Upper lobe of right lung (tissue), 1 donor: Measurements from ENCODE around the gene KDM6A. TPM values are rescaled to one million over a fixed set of nuclear protein-coding genes. Genes with fewer than 3 reads are reported as not detected.
"Not testable (repeated sequence)": the region's sequence is repeated elsewhere in the genome, so short reads cannot be mapped to it uniquely, and the experiment has no call there.

Source experiments
- ATAC-seq: fragments of 200-7000 bp; cut with Tn5 transposase; one replicate; pipeline ENCODE4 v1.9.1; 2020; ENCODE audit warnings: mild to moderate bottlenecking, moderate library complexity
- DNase-seq: peaks from one replicate; pipeline ENCODE4 v3.0.0-alpha.2; 2020
- H3K27ac ChIP-seq: fragments of 200-600 bp; one replicate; pipeline ENCODE4 v1.8.0; 2022
- H3K27me3 ChIP-seq: fragments of 200-600 bp; one replicate; pipeline ENCODE4 v1.8.0; 2022; ENCODE audit warnings: mild to moderate bottlenecking
- H3K36me3 ChIP-seq: fragments of 200-600 bp; one replicate; pipeline ENCODE4 v1.8.0; 2022
- H3K4me1 ChIP-seq: fragments of 200-600 bp; one replicate; pipeline ENCODE4 v1.8.0; 2022
- H3K4me3 ChIP-seq: fragments of 200-600 bp; one replicate; pipeline ENCODE4 v1.8.0; 2022; ENCODE audit warnings: mild to moderate bottlenecking
- H3K9me3 ChIP-seq: fragments of 200-600 bp; one replicate; pipeline ENCODE4 v1.8.0; 2022
- intact Hi-C: fragments of 100-400 bp; cut with DNase I; formaldehyde crosslinking; loops from one replicate; pipeline ENCODE4 v1.11.0; 2022
- total RNA-seq: library from RNA; stranded (reverse); fragmentation: NEBNext Ultra II Directional; extraction: Animal tissue kit (Norgen Biotek cat#: 25700); gene quantifications from one replicate; pipeline ENCODE4 v1.2.1, GENCODE V29; 2021
- TF ChIP-seq, protein P1 (sequence below): fragments of 200-600 bp; IDR thresholded peaks from one replicate; pipeline ENCODE4 v1.8.0; 2022; ENCODE audit warnings: antibody characterized with exemption
- donor health status: DM: no; HTN: yes; CAD: no; lungs with severe emphysema.

Gene KDM6A
- total RNA-seq, 1 donor from 2014 or later: 24.7 TPM

DNA sequence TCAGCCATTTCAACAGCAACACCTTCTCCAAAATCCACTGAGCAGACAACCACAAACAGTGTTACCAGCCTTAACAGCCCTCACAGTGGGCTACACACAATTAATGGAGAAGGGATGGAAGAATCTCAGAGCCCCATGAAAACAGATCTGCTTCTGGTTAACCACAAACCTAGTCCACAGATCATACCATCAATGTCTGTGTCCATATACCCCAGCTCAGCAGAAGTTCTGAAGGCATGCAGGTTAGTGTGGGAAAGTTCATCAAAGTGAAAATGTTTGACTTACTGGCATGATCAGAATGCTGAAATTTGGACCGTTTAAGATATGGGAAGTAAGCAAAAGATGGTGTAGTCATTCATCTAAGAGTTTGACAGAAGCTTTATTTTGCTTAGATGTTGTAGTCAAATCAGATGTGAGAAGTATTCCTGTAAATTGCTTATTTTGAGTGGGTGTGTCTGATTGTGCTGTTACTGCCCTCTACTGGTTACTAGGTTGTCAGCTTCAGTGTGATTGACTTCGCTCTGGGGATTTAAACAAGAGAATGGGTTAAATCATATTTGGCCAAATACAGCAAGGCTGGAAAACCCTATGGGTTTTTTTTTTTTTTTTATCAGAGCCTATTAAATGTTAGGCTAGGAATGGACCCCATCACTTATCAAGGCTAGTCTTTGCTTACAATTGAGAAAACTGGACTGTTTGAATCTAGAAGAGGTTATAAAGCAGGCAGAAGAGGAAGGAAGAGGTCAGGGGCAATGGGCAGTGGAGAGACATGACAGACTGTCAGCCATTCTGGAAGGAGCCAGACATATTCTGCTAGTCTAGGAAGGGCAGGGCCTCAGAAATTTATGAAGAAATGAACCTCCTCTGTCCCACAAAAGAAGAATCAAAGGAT, 197.4 kb downstream of the KDM6A start:
- intact Hi-C loops: no loop called here
- H3K4me1 ChIP-seq: no peaks in the 10 kb centered on the region
- H3K27ac ChIP-seq: no peak overlapping the region
- DNase-seq (no peak), ATAC-seq (peak; percentile 65)
- H3K27me3 ChIP-seq: no peaks in the 10 kb centered on the region
- peaks cover 8% of the 10 kb centered on the region for H3K36me3 ChIP-seq
- H3K4me3 ChIP-seq: no peak overlapping the region
- TF ChIP-seq, protein P1, sequence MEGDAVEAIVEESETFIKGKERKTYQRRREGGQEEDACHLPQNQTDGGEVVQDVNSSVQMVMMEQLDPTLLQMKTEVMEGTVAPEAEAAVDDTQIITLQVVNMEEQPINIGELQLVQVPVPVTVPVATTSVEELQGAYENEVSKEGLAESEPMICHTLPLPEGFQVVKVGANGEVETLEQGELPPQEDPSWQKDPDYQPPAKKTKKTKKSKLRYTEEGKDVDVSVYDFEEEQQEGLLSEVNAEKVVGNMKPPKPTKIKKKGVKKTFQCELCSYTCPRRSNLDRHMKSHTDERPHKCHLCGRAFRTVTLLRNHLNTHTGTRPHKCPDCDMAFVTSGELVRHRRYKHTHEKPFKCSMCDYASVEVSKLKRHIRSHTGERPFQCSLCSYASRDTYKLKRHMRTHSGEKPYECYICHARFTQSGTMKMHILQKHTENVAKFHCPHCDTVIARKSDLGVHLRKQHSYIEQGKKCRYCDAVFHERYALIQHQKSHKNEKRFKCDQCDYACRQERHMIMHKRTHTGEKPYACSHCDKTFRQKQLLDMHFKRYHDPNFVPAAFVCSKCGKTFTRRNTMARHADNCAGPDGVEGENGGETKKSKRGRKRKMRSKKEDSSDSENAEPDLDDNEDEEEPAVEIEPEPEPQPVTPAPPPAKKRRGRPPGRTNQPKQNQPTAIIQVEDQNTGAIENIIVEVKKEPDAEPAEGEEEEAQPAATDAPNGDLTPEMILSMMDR: peak; percentile 57
- no peaks in the 10 kb centered on the region for H3K9me3 ChIP-seq

DNA sequence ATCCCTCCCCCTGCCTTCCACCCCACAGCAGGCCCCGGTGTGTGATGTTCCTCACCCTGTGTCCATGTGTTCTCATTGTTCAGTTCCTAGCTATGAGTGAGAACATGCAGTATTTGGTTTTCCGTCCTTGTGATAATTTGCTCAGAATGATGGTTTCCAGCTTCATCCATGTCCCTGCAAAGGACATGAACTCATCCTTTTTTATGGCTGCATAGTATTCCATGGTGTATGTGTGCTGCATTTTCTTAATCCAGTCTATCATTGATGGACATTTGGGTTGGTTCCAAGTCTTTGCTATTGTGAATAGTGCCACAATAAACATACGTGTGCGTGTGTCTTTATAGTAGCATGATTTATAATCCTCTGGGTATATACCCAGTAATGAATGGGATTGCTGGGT, 200.0 kb downstream of the KDM6A start:
- ATAC-seq, DNase-seq, H3K36me3 ChIP-seq, H3K4me1 ChIP-seq, H3K27me3 ChIP-seq, intact Hi-C loops, H3K9me3 ChIP-seq, H3K4me3 ChIP-seq, H3K27ac ChIP-seq: not testable (repeated sequence)

DNA sequence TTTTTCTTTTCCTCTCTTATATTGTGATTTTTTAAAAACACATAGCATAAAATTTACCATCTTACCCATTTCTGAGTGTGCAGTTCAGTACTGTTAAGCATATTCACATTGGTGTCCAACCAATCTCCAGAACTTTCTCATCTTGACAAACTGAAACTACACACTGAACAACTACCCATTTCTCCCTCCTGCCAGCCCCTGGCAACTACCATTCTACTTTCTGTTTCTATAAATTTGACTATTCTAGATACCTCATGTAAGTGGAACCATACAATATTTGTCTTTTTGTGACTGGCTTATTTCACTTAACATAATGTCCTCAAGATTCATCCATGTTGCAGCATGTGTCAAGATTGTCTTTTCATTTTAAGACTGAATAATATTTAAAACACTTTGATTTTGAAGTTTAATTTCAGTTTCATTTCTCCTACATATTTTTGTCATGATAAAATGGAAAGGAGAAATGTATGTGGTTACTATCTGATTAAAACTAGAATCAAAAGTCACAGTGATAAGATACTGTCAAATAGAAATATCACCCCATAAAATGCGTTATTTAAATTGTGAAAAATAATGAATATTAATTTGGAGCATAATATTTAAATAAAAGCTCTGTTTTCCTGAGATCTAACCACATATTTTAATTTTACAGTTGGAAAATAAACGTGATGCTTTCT, 204.9 kb downstream of the KDM6A start:
- no peak for ATAC-seq
- H3K9me3 ChIP-seq: no peaks in the 10 kb centered on the region
- H3K4me1 ChIP-seq: no peaks in the 10 kb centered on the region
- H3K36me3 ChIP-seq: peaks cover 11% of the 10 kb centered on the region
- H3K27me3 ChIP-seq: no peaks in the 10 kb centered on the region
- no peak overlapping the region for H3K4me3 ChIP-seq
- TF ChIP-seq, protein P1: no peak
- DNase-seq: no peak
- H3K27ac ChIP-seq: no peak overlapping the region
- intact Hi-C loops: no loop called here

DNA sequence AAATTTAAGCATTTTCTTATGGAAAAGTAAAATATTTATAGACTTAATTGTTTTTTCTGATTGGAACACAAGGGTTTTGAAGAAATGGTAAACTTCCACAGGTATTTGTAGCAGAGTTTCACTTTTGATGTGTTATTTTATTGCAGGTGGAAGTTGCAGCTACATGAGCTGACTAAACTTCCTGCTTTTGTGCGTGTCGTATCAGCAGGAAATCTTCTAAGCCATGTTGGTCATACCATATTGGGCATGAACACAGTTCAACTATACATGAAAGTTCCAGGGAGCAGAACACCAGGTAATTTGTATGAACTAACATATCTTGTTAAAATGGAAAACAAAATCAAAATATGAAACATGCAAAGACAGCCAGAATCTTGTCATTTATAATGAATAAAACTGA, 210.3 kb downstream of the KDM6A start:
- ATAC-seq (no peak), DNase-seq (no peak)
- Histone ChIP-seq H3K27ac (no peak overlapping the region), H3K27me3 (no peaks in the 10 kb centered on the region), H3K4me1 (no peaks in the 10 kb centered on the region), H3K9me3 (no peaks in the 10 kb centered on the region), H3K36me3 (peaks cover 21% of the 10 kb centered on the region), H3K4me3 (no peak overlapping the region)
- intact Hi-C loops: no loop called here
- TF ChIP-seq, protein P1: no peak

DNA sequence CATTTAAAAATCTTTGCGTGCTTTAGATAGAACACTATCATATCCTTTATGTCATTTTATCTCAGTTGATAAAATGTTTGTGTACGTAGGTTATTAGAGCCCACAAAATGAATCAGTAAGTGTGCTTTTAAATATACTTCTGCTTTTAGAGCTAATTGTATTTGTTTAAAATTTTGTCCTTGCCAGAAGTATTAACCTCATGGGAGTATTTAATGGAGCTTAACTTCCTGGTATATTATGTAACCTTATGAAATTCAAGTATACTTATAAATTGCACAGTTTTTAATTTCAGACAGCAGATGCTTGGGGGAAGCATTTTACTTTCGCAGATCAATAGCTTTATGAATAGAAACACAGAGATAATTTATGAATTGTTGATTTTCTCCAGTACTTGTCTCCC, 237.5 kb downstream of the KDM6A start:
- no peak overlapping the region for H3K27ac ChIP-seq
- no peak for DNase-seq
- no peak for ATAC-seq
- TF ChIP-seq, protein P1: no peak
- H3K4me3 ChIP-seq: no peak overlapping the region
- no peaks in the 10 kb centered on the region for H3K27me3 ChIP-seq
- peaks cover 10% of the 10 kb centered on the region for H3K36me3 ChIP-seq
- H3K9me3 ChIP-seq: no peaks in the 10 kb centered on the region
- no peaks in the 10 kb centered on the region for H3K4me1 ChIP-seq
- intact Hi-C loops: no loop called here

DNA sequence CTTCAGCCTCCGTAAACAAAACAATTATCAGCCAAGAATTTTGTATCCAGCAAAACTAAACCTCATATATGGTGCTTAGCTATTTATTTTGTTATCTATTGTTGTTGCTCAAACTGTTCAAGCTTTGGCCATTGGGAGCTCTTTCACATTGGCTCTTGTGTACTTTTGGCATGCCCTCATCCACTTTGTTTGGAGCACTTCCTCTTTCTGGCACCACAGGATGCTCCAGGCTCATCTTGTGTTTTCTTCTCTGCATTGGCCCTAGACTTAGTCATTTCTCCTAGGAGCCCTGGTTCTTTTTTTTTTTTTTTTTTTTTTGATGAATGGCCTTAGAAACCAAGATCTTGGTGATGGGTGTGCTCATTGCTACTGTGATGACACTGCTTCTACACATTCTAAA, 253.2 kb downstream of the KDM6A start:
- ATAC-seq (no peak), DNase-seq (no peak)
- no peaks in the 10 kb centered on the region for H3K4me1 ChIP-seq
- H3K9me3 ChIP-seq: no peaks in the 10 kb centered on the region
- H3K36me3 ChIP-seq: no peaks in the 10 kb centered on the region
- TF ChIP-seq, protein P1: no peak
- no peaks in the 10 kb centered on the region for H3K27me3 ChIP-seq
- H3K4me3 ChIP-seq: no peak overlapping the region
- no peak overlapping the region for H3K27ac ChIP-seq
- intact Hi-C loops: no loop called here
